Endothelial cell (in vitro differentiated cells): ENCODE measurements around the gene DENND4B. TPM values are rescaled to one million over a fixed set of nuclear protein-coding genes. Genes with fewer than 3 reads are reported as not detected.
A peak's percentile ranks its signal among the peaks of the same experiment; 100 is the strongest.

Source experiments
- DNase-seq: peaks from one replicate; pipeline ENCODE4 v3.0.0; 2021; ENCODE audit warnings: low spot score
- H3K27ac Mint-ChIP-seq: one replicate; pipeline ENCODE4 v1.8.0; 2021; ENCODE audit warnings: mixed read lengths, inconsistent platforms; ENCODE audit not compliant: unreplicated experiment
- H3K27me3 Mint-ChIP-seq: one replicate; pipeline ENCODE4 v1.8.0; 2021; ENCODE audit warnings: mild to moderate bottlenecking, moderate library complexity, mixed read lengths, inconsistent platforms; ENCODE audit not compliant: unreplicated experiment
- H3K36me3 Mint-ChIP-seq: one replicate; pipeline ENCODE4 v1.8.0; 2021; ENCODE audit warnings: mild to moderate bottlenecking, low read depth, mixed read lengths, inconsistent platforms; ENCODE audit not compliant: unreplicated experiment
- H3K4me1 Mint-ChIP-seq: one replicate; pipeline ENCODE4 v1.8.0; 2021; ENCODE audit warnings: mild to moderate bottlenecking, mixed read lengths, inconsistent platforms; ENCODE audit not compliant: unreplicated experiment
- H3K4me3 Mint-ChIP-seq: one replicate; pipeline ENCODE4 v1.8.0; 2021; ENCODE audit warnings: mild to moderate bottlenecking, mixed read lengths, inconsistent platforms; ENCODE audit not compliant: unreplicated experiment
- H3K9me3 Mint-ChIP-seq: one replicate; pipeline ENCODE4 v1.8.0; 2021; ENCODE audit warnings: mixed read lengths, inconsistent platforms; ENCODE audit not compliant: unreplicated experiment
- total RNA-seq: library from RNA; stranded (reverse); fragmentation: NEBNext Ultra II Directional; extraction: Animal tissue kit (Norgen Biotek cat#: 25700); gene quantifications from one replicate; pipeline ENCODE4 v1.2.1, GENCODE V29; 2021; ENCODE audit not compliant: unreplicated experiment
- TF ChIP-seq, protein P1 (sequence below): fragments of 200-600 bp; sonication (generic); IDR thresholded peaks from one replicate; pipeline ENCODE4 v1.5.0; 2021; ENCODE audit warnings: antibody characterized with exemption; ENCODE audit not compliant: unreplicated experiment

Gene DENND4B
- total RNA-seq, 1 donor from 2014 or later = 53.1 TPM

DNA sequence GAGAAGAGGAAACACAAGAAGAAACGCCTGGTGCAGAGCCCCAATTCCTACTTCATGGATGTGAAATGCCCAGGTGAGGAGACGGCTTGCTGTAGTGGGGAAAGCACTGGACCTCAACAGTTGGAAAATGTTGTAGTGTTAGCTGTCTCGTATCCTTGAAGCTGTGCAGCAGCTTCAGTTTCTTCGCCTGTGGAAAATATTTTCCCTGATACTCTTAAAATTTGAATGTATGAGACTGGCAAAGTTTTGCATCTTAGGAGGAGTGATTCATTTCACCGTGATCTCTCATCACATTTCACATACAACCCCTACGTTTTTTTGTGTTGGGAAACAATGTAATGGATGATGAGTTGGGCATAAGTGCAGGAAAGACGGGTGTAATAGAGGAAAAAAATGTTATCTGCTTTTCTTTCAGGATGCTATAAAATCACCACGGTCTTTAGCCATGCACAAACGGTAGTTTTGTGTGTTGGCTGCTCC, 44.7 kb upstream of the DENND4B start:
- no peak for DNase-seq
- no peaks in the 10 kb centered on the region for H3K9me3 Mint-ChIP-seq
- TF ChIP-seq, protein P1, sequence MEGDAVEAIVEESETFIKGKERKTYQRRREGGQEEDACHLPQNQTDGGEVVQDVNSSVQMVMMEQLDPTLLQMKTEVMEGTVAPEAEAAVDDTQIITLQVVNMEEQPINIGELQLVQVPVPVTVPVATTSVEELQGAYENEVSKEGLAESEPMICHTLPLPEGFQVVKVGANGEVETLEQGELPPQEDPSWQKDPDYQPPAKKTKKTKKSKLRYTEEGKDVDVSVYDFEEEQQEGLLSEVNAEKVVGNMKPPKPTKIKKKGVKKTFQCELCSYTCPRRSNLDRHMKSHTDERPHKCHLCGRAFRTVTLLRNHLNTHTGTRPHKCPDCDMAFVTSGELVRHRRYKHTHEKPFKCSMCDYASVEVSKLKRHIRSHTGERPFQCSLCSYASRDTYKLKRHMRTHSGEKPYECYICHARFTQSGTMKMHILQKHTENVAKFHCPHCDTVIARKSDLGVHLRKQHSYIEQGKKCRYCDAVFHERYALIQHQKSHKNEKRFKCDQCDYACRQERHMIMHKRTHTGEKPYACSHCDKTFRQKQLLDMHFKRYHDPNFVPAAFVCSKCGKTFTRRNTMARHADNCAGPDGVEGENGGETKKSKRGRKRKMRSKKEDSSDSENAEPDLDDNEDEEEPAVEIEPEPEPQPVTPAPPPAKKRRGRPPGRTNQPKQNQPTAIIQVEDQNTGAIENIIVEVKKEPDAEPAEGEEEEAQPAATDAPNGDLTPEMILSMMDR = no peak
- H3K36me3 Mint-ChIP-seq = peaks cover 28% of the 10 kb centered on the region
- H3K4me3 Mint-ChIP-seq = peak overlapping the region; percentile 98
- peak overlapping the region; percentile 100 for H3K27ac Mint-ChIP-seq
- H3K27me3 Mint-ChIP-seq = peaks cover 11% of the 10 kb centered on the region
- peaks cover 20% of the 10 kb centered on the region for H3K4me1 Mint-ChIP-seq

DNA sequence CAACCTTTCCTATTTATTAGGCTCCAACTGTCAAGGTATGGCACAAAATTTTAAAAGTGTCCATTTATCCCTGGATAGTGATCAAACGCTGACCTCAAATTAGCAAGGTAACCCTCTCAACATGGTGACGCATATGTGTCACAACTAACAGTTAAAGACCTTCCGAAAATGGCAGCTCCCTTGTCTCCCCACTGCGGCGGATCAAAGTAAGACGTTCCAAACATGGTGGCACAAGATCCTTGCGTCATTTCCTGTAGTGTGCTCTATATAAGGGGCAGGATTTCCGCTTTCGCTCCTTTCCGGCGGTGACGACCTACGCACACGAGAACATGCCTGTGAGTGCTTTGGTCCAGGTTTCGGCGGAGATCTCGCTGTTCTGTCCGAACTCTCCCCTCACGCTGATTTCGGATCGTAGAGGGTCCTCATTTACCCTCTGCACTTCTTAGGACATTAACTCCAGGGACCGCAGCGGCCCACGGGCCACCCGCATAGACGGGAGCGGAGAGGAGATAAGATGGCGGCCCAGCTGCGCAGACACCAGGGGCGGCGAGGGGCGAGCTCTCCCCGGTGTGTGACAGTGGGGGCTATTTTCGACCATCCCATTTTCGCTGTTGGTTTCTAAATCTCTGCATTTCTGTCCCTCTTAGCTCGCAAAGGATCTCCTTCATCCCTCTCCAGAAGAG, 44.1 kb upstream of the DENND4B start, which contains the start of gene RPS27:
TSS of gene RPS27 (plus strand) at position 295 of the 683 bp plus-strand sequence. CDS start at position 330, 35 bp downstream.
- Mint-ChIP-seq H3K27me3 (peaks cover 12% of the 10 kb centered on the region), H3K36me3 (peaks cover 31% of the 10 kb centered on the region), H3K9me3 (no peaks in the 10 kb centered on the region), H3K4me3 (peak within 1 kb of the TSS; percentile 98), H3K4me1 (peaks cover 23% of the 10 kb centered on the region), H3K27ac (peak within 1 kb of the TSS; percentile 100)
- TF ChIP-seq, protein P1 = no peak
- DNase-seq = peak; percentile 81

DNA sequence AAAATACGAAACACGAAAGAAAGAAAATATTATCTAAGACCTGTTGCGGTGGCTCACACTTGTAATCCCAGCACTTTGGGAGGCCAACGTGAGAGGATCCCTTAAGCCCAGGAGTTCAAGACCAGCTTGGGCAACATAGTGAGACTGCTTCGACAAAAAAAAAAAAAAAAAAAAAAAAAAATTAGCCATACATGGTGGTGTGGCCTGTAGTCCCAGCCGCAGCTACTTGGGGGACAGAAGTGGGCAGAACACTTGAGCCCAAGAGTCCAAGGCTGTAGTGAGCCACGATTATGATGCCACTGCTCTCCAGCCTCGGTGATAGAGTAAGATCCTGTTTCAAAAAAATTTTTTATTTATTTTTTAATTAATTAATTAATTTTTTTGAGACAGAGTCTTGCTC, 41.1 kb upstream of the DENND4B start:
- DNase-seq = no peak
- peak overlapping the region; percentile 70 for H3K27ac Mint-ChIP-seq
- no peak overlapping the region for H3K4me3 Mint-ChIP-seq
- peaks cover 35% of the 10 kb centered on the region for H3K36me3 Mint-ChIP-seq
- peaks cover 38% of the 10 kb centered on the region for H3K4me1 Mint-ChIP-seq
- no peaks in the 10 kb centered on the region for H3K9me3 Mint-ChIP-seq
- TF ChIP-seq, protein P1 = no peak
- peaks cover 16% of the 10 kb centered on the region for H3K27me3 Mint-ChIP-seq

DNA sequence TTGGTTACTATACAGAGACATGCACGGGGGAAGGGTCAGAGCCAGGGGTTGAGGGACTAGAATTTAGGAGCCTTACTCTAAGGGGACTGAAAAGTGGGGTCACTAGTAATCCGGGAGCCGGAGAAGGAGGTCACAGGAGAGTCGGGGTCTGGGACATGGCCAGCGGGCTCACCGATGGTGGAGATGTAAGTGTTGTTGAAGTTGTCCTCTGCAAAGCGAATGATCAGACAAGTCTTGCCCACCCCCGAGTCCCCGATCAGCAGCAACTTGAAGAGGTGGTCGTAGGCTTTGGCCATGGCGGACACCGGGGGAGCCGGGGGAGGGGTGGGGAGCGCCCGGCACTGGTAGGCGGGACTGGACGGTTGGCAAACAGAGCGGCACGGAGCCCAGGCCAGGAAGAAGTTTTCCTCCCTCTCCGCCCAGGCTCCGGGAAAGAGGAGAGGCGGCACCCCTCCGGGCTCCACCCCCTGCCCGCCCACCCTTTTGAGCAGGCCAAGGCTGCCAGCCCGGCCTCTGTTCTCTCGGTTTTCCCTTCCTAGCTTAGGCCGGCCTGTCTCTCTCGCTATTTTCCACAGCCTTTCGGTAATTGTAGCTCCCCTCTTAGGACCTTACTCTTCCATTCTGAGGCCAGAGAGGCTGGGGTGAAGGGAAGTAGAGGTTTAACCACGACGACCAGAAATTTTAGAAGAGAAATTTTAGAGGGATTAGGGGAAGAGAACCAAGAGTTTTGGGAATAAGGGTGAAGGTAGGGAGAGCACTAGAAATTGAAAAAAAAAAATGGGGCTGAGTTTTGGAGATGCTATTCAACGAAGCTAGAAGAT, 39.6 kb upstream of the DENND4B start, which contains the start of gene RAB13:
TSS of gene RAB13 (minus strand) at position 399 of the 821 bp plus-strand sequence. CDS start at position 296, 103 bp downstream.
- Mint-ChIP-seq H3K27ac (peak within 1 kb of the TSS; percentile 93), H3K4me3 (peak within 1 kb of the TSS; percentile 99), H3K36me3 (peaks cover 36% of the 10 kb centered on the region), H3K9me3 (no peaks in the 10 kb centered on the region), H3K4me1 (peaks cover 39% of the 10 kb centered on the region), H3K27me3 (peaks cover 15% of the 10 kb centered on the region)
- peak; percentile 81 for DNase-seq
- TF ChIP-seq, protein P1 = no peak
